Measurements from ENCODE around the gene HIBCH. TPM values are rescaled to one million over a fixed set of nuclear protein-coding genes. Genes with fewer than 3 reads are reported as not detected.

Gene HIBCH
- total and polyA plus RNA-seq, 2 donors (not counting 3 experiments of a cell fraction or from before 2014, with no cell fraction given) = 6.4 to 24.7 TPM

GRCh38 chr2:190302052-190302451 is 17.6 kb downstream of the HIBCH start:
- no peak for DNase-seq (ENCODE audit: low read depth, low spot score)
- no TSS peak for BruUV-seq (replicated peaks)
- no peak overlapping the region for H2AFZ ChIP-seq (ENCODE audit: low read depth, low read length)
- H3K4me3 ChIP-seq (replicated peaks in 1 of 3; ENCODE audit: insufficient read depth in 1 of 3, low read depth in 1 of 3, low read length in 3 of 3) = no peak overlapping the region
- no peak overlapping the region for H3K4me2 ChIP-seq (ENCODE audit: insufficient read depth, low read length)
- POLR2A ChIA-PET = no interaction called here
- dilution Hi-C loops (cut with MboI; ENCODE audit: extremely low pct_ligation_motif_present, low sequenced_read_pairs) = no loop called here
- H3K9me1 ChIP-seq (replicated peaks; ENCODE audit: control insufficient read depth, extremely low read depth, insufficient read depth, low read length) = no peaks in the 10 kb centered on the region
- H3K36me3 ChIP-seq (ENCODE audit: control insufficient read depth in 2 of 2, extremely low read depth in 1 of 2, insufficient read depth in 2 of 2, low read length in 2 of 2) = no peaks in the 10 kb centered on the region
- H3K9ac ChIP-seq (replicated peaks; ENCODE audit: extremely low read depth, insufficient read depth, low read length) = no peak overlapping the region
- no peak for TF ChIP-seq EZH2 (IDR thresholded peaks at IDR 0.05; ENCODE audit: borderline replicate concordance, low read depth, low read length, severe bottlenecking)
- no peak for TF ChIP-seq CTCF (IDR thresholded peaks at IDR 0.05; ENCODE audit: extremely low read depth in 1 of 2, insufficient read depth in 1 of 2, low read depth in 1 of 2, low read length in 2 of 2)
- TF ChIP-seq MAX (IDR thresholded peaks at IDR 0.05; ENCODE audit: insufficient read depth, insufficient read length) = no peak
- TF ChIP-seq GATA2 (IDR thresholded peaks at IDR 0.05; ENCODE audit: insufficient read depth, insufficient read length, low read depth, low read length) = no peak
- no peak for TF ChIP-seq MYC (IDR thresholded peaks at IDR 0.05; ENCODE audit: low read depth, low read length)
- no peak for TF ChIP-seq POLR2AphosphoS5 (IDR thresholded peaks at IDR 0.05; ENCODE audit: insufficient read depth, low read depth, low read length)
- no peak for TF ChIP-seq JUN (IDR thresholded peaks at IDR 0.05; ENCODE audit: borderline replicate concordance, insufficient read depth, insufficient read length, low read depth)
- TF ChIP-seq FOS (IDR thresholded peaks at IDR 0.05; ENCODE audit: borderline replicate concordance, insufficient read depth, low read length) = no peak
- no peak for TF ChIP-seq POLR2A (IDR thresholded peaks at IDR 0.05; ENCODE audit: low read depth, low read length)
- no peak overlapping the region for H3K27ac ChIP-seq (ENCODE audit: insufficient read depth, low read depth, low read length)
- CTCF ChIA-PET = interaction anchor here (1.3 to 2.6 kb wide), 5 partner anchors 17 to 641 kb away, joined by 3 to 10 read pairs (median 4); partner anchors contain the start of gene HIBCH
- H3K79me2 ChIP-seq (ENCODE audit: control insufficient read depth, insufficient read depth, low read length) = no peaks in the 10 kb centered on the region
- H3K4me1 ChIP-seq (ENCODE audit: control insufficient read depth, extremely low read depth, insufficient read depth, low read length) = no peaks in the 10 kb centered on the region
- H3K9me3 ChIP-seq (replicated peaks; ENCODE audit: control insufficient read depth, insufficient read depth, low read length) = no peaks in the 10 kb centered on the region
- FAIRE-seq = no peak
- intact Hi-C loops (cut with micrococcal nuclease) = no loop called here
- H4K20me1 ChIP-seq (replicated peaks; ENCODE audit: control insufficient read depth, extremely low read depth, insufficient read depth, low read length) = no peaks in the 10 kb centered on the region
- H3K27me3 ChIP-seq (ENCODE audit: control insufficient read depth in 2 of 2, insufficient read depth in 2 of 2, low read length in 2 of 2) = no peaks in the 10 kb centered on the region
